PC-3 (cell line): Measurements from ENCODE around the gene IFI6. TPM values are rescaled to one million over a fixed set of nuclear protein-coding genes. Genes with fewer than 3 reads are reported as not detected.

Experiments used
- ATAC-seq: fragments of 200-7000 bp; cut with Tn5 transposase; 2 replicates; pipeline ENCODE4 v1.9.1; 2020; ENCODE audit warnings: mild to moderate bottlenecking, moderate library complexity
- BruUV-seq: library from RNA; stranded (reverse); fragments of 400-500 nt; replicated peaks from 2 replicates; lab custom pipeline; 2021; lab: Mats Ljungman, UMichigan
- CTCF ChIA-PET: fragments of 300-600 bp; sonication (Branson Sonifier 250); formaldehyde crosslinking; loops from one replicate; lab custom pipeline; 2022; ENCODE audit warnings: antibody characterized with exemption; lab: Charles Lee
- POLR2A ChIA-PET: fragments of 300-600 bp; sonication (Branson Sonifier 250); formaldehyde crosslinking; loops from one replicate; lab custom pipeline; 2022; ENCODE audit warnings: antibody characterized with exemption; ENCODE audit not compliant: unreplicated experiment; lab: Charles Lee
- DNase-seq: peaks from one replicate; pipeline ENCODE4 v3.0.0-alpha.2; 2015
- H2AFZ ChIP-seq: fragments of 300-600 bp; sonication (generic); 2 replicates; pipeline ENCODE4 v1.6.0; 2016; ENCODE audit warnings: antibody characterized with exemption, low read length
- H3F3A ChIP-seq: fragments of 300-600 bp; sonication (generic); one replicate; pipeline ENCODE4 v1.6.0; 2017; ENCODE audit warnings: antibody characterized with exemption, low read length, control low read depth, mild to moderate bottlenecking; ENCODE audit not compliant: unreplicated experiment
- H3K27ac ChIP-seq: fragments of 300-600 bp; sonication (generic); 2 replicates; pipeline ENCODE4 v1.5.1; 2016; ENCODE audit warnings: mild to moderate bottlenecking, low read length
- H3K27me3 ChIP-seq: fragments of 300-600 bp; sonication (generic); 2 replicates; pipeline ENCODE4 v1.6.1; 2016; ENCODE audit warnings: low read length, mixed read lengths
- H3K36me3 ChIP-seq: fragments of 300-600 bp; sonication (generic); 2 replicates; pipeline ENCODE4 v1.6.1; 2016; ENCODE audit warnings: low read depth, mixed run types, low read length, mixed read lengths
- H3K4me1 ChIP-seq: fragments of 300-600 bp; sonication (generic); 2 replicates; pipeline ENCODE4 v1.5.1; 2016; ENCODE audit warnings: low read length; ENCODE audit not compliant: insufficient read depth
- H3K4me2 ChIP-seq: fragments of 300-600 bp; sonication (generic); 2 replicates; pipeline ENCODE4 v1.6.0; 2016; ENCODE audit warnings: low read length
- H3K4me3 ChIP-seq: fragments of 300-600 bp; sonication (generic); 2 replicates; pipeline ENCODE4 v1.5.1; 2016; ENCODE audit warnings: mild to moderate bottlenecking, low read length, mixed read lengths
- H3K79me2 ChIP-seq: fragments of 300-600 bp; sonication (generic); 2 replicates; pipeline ENCODE4 v1.6.1; 2017; ENCODE audit warnings: low read length, mixed read lengths
- H3K9ac ChIP-seq: fragments of 300-600 bp; sonication (generic); 2 replicates; pipeline ENCODE4 v1.6.0; 2016; ENCODE audit warnings: mild to moderate bottlenecking, low read length
- H3K9me2 ChIP-seq: fragments of 300-600 bp; sonication (generic); replicated peaks from 2 replicates; pipeline ENCODE4 v1.6.1; 2016; ENCODE audit warnings: mixed run types, low read length, mixed read lengths
- H3K9me3 ChIP-seq: fragments of 300-600 bp; sonication (generic); 2 replicates; pipeline ENCODE4 v1.6.1; 2016; ENCODE audit warnings: low read length, mixed read lengths
- H4K20me1 ChIP-seq: fragments of 300-600 bp; sonication (generic); 2 replicates; pipeline ENCODE4 v1.6.1; 2016; ENCODE audit warnings: low read length, mixed read lengths
- EZH2 ChIP-seq: fragments of 300-600 bp; sonication (generic); IDR thresholded peaks from one replicate; pipeline ENCODE4 v1.6.1; 2017; ENCODE audit warnings: antibody characterized with exemption, mild to moderate bottlenecking, low read length; ENCODE audit not compliant: unreplicated experiment
- EZH2phosphoT487 ChIP-seq: fragments of 300-600 bp; sonication (generic); IDR thresholded peaks from 2 replicates; pipeline ENCODE4 v1.6.1; 2018; ENCODE audit warnings: mild to moderate bottlenecking, antibody characterized with exemption, low read length, borderline replicate concordance
- intact Hi-C: fragments of 100-400 bp; cut with micrococcal nuclease; formaldehyde crosslinking; loops from 2 replicates; pipeline ENCODE4 v1.9.0; 2023
- total RNA-seq: library from RNA; depleted of rRNA; stranded (reverse); fragments of >200 nt; gene quantifications from 2 replicates; pipeline ENCODE4 v1.2.3, GENCODE V29; 2014
- TF ChIP-seq, protein P1 (sequence below): fragments of 300-600 bp; sonication (generic); conservative IDR thresholded peaks from 2 replicates; pipeline ENCODE4 v1.5.1; 2017; ENCODE audit warnings: antibody characterized with exemption, low read depth, mild to moderate bottlenecking, low read length

Gene IFI6
- total RNA-seq, 1 experiment from 2014 or later: 16.5 TPM

DNA sequence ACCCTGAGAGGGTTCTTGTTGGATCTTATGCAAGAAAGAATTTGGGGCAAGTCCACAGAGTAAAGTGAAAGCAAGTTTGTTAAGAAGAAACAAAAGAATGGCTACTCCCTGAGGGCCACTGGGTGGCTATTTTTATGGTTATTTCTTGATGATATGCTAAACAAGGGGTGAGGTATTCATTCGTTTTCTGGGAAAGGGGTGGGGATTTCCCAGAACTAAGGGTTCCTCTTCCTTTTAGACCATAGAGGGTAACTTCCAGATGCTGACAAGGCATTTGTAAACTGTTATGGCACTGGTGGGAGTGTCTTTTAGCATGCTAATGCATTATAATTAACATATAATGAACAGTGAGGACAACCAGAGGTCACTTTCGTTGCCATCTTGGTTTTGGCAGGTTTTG, 18.2 kb upstream of the IFI6 start:
- H3K9ac ChIP-seq: no peak overlapping the region
- CTCF ChIA-PET: no interaction called here
- no peaks in the 10 kb centered on the region for H3K36me3 ChIP-seq
- no peaks in the 10 kb centered on the region for H3K9me2 ChIP-seq
- POLR2A ChIA-PET: no interaction called here
- H3K27me3 ChIP-seq: peaks cover 37% of the 10 kb centered on the region
- H3K4me3 ChIP-seq: no peak overlapping the region
- no peaks in the 10 kb centered on the region for H3F3A ChIP-seq
- H3K27ac ChIP-seq: no peak overlapping the region
- no peak for ATAC-seq
- BruUV-seq: no TSS peak
- H4K20me1 ChIP-seq: no peaks in the 10 kb centered on the region
- H2AFZ ChIP-seq: no peak overlapping the region
- DNase-seq: no peak
- no peaks in the 10 kb centered on the region for H3K9me3 ChIP-seq
- TF ChIP-seq EZH2 (no peak), EZH2phosphoT487 (no peak)
- TF ChIP-seq, protein P1, sequence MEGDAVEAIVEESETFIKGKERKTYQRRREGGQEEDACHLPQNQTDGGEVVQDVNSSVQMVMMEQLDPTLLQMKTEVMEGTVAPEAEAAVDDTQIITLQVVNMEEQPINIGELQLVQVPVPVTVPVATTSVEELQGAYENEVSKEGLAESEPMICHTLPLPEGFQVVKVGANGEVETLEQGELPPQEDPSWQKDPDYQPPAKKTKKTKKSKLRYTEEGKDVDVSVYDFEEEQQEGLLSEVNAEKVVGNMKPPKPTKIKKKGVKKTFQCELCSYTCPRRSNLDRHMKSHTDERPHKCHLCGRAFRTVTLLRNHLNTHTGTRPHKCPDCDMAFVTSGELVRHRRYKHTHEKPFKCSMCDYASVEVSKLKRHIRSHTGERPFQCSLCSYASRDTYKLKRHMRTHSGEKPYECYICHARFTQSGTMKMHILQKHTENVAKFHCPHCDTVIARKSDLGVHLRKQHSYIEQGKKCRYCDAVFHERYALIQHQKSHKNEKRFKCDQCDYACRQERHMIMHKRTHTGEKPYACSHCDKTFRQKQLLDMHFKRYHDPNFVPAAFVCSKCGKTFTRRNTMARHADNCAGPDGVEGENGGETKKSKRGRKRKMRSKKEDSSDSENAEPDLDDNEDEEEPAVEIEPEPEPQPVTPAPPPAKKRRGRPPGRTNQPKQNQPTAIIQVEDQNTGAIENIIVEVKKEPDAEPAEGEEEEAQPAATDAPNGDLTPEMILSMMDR: no peak
- no peaks in the 10 kb centered on the region for H3K4me1 ChIP-seq
- intact Hi-C loops: no loop called here
- no peak overlapping the region for H3K4me2 ChIP-seq
- no peaks in the 10 kb centered on the region for H3K79me2 ChIP-seq

DNA sequence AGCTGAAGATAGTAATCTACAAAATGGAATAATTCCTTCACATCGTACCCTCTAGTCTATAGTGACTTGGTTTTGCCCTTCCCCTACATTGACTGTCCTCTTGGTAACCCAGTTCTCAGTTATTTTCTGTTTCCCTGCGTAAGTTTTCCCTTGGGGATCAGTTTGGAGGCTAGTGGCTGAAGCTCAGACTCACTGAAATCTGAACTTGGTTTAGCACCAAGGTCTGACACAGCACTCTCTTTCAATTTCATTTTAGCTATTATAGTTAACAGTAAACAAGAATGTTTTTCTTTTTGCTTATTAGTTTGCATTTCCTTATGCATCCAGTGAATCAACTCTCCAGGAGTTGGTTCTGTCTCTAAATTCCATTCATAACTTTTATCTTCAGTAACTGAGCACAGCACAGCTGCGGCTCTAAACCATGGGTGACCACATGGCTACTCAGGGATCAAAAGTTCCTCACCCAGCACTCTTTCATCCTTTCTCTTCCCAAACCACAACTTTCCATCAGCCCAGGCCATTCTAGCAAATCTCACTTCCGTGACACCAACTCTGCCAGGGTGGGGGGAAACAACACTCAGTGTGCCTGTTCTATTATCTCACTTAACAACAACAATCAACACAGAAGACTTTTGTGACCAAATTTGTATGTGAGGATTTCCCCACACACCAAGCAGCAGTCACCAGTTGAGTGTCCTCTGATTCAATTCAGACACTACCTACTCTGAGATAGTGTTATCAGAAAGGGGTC, 17.6 kb upstream of the IFI6 start:
- Histone ChIP-seq H3K9me2 (no peaks in the 10 kb centered on the region), H3K4me2 (no peak overlapping the region), H3K79me2 (no peaks in the 10 kb centered on the region), H3K27me3 (peaks cover 37% of the 10 kb centered on the region), H2AFZ (no peak overlapping the region), H3K27ac (no peak overlapping the region), H3F3A (no peaks in the 10 kb centered on the region), H3K4me1 (no peaks in the 10 kb centered on the region), H3K4me3 (no peak overlapping the region), H3K9me3 (no peaks in the 10 kb centered on the region), H3K9ac (no peak overlapping the region), H3K36me3 (no peaks in the 10 kb centered on the region), H4K20me1 (no peaks in the 10 kb centered on the region)
- intact Hi-C loops: no loop called here
- ATAC-seq (no peak), DNase-seq (no peak)
- ChIA-PET CTCF (no interaction called here), POLR2A (no interaction called here)
- no peak for TF ChIP-seq EZH2
- TF ChIP-seq, protein P1: no peak
- TF ChIP-seq EZH2phosphoT487: no peak
- no TSS peak for BruUV-seq

DNA sequence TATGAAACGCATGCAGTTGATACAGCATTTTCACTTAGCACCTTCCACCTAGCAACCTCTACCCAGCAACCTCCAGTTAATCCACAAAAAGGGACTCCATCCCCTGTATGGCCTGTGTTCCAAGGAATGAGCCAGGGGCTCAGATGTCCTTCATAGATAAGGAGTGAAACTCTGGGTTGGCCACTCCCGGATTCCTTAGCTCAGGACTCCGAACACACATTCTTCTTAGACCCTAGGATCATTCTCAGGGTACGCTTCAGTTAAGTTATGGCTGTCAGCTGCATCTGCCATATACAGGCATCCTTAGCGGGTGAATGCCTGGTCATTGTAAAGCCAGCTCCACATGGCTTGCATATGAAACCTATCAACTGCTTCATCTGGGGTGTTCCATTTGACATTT, 15.9 kb upstream of the IFI6 start:
- TF ChIP-seq EZH2phosphoT487 (no peak), EZH2 (no peak)
- TF ChIP-seq, protein P1: no peak
- Histone ChIP-seq H3K4me3 (no peak overlapping the region), H3K9ac (no peak overlapping the region), H3K79me2 (no peaks in the 10 kb centered on the region), H3K9me3 (no peaks in the 10 kb centered on the region), H4K20me1 (no peaks in the 10 kb centered on the region), H3K36me3 (no peaks in the 10 kb centered on the region), H3K4me1 (no peaks in the 10 kb centered on the region), H3K9me2 (no peaks in the 10 kb centered on the region), H2AFZ (no peak overlapping the region), H3F3A (no peaks in the 10 kb centered on the region), H3K27ac (no peak overlapping the region), H3K4me2 (no peak overlapping the region), H3K27me3 (peaks cover 37% of the 10 kb centered on the region)
- ChIA-PET POLR2A (no interaction called here), CTCF (no interaction called here)
- BruUV-seq: no TSS peak
- intact Hi-C loops: no loop called here
- ATAC-seq: no peak
- no peak for DNase-seq
